HPDE6-E6E7 (cell line): ENCODE measurements around the gene DHRS7B.
"Not testable (repeated sequence)": the region's sequence is repeated elsewhere in the genome, so short reads cannot be mapped to it uniquely, and the experiment has no call there.

Experiments used
- DNase-seq: peaks from one replicate; pipeline ENCODE4 v3.0.0; 2011; ENCODE audit warnings: missing footprints; ENCODE audit errors: extremely low spot score

DHRS7B gene

GRCh38 chr17:21126645-21127508 is at the start of gene DHRS7B:
TSS of gene DHRS7B (plus strand) at chr17:21126964. CDS start at chr17:21126972, 8 bp downstream.
- peak; percentile 99 for DNase-seq

GRCh38 chr17:21077281-21077680 is 49.5 kb upstream of the DHRS7B start:
- DNase-seq = no peak

- no peak for DNase-seq
Measured at GRCh38 chr17:21078016-21078780, 48.6 kb upstream of the DHRS7B start.

GRCh38 chr17:21079196-21079595 is 47.6 kb upstream of the DHRS7B start:
- no peak for DNase-seq

- no peak for DNase-seq
Measured at GRCh38 chr17:21082001-21082436, 44.7 kb upstream of the DHRS7B start.

- not testable (repeated sequence) for DNase-seq
Measured at GRCh38 chr17:21085280-21085679, 41.5 kb upstream of the DHRS7B start.

GRCh38 chr17:21085707-21086106 is 41.1 kb upstream of the DHRS7B start:
- no peak for DNase-seq

GRCh38 chr17:21089145-21089544 is 37.6 kb upstream of the DHRS7B start:
- no peak for DNase-seq

GRCh38 chr17:21089933-21090901 is 36.5 kb upstream of the DHRS7B start:
- no peak for DNase-seq

- DNase-seq = no peak
Measured at GRCh38 chr17:21090902-21091618, 35.7 kb upstream of the DHRS7B start.

- DNase-seq = no peak
Measured at GRCh38 chr17:21094298-21094704, 32.5 kb upstream of the DHRS7B start.

GRCh38 chr17:21095735-21096134 is 31.0 kb upstream of the DHRS7B start:
- DNase-seq = no peak

- DNase-seq = no peak
Measured at GRCh38 chr17:21096874-21097273, 29.9 kb upstream of the DHRS7B start.

GRCh38 chr17:21098934-21099689 is 27.7 kb upstream of the DHRS7B start:
- DNase-seq = peak; percentile 92

- DNase-seq = no peak
Measured at GRCh38 chr17:21100636-21101035, 26.1 kb upstream of the DHRS7B start.

GRCh38 chr17:21104608-21105007 is 22.2 kb upstream of the DHRS7B start:
- no peak for DNase-seq

- no peak for DNase-seq
Measured at GRCh38 chr17:21105064-21105894, 21.5 kb upstream of the DHRS7B start.

- DNase-seq = no peak
Measured at GRCh38 chr17:21106316-21106715, 20.4 kb upstream of the DHRS7B start.

GRCh38 chr17:21107067-21107650 is 19.6 kb upstream of the DHRS7B start:
- DNase-seq = not testable (repeated sequence)
